Measurements from ENCODE around the gene FAIM2. TPM values are rescaled to one million over a fixed set of nuclear protein-coding genes. Genes with fewer than 3 reads are reported as not detected.

FAIM2 gene
- total RNA-seq (under 1 TPM in 2 of 5 experiments, not detected in 3; 0.22 to 0.85 TPM), polyA plus RNA-seq (not detected), total RNA-seq (not detected)

GRCh38 chr12:49903700-49904423, at the start of gene FAIM2:
Gene FAIM2, minus strand, starts transcription at chr12:49903900. Its CDS starts 108 bp downstream, at chr12:49903792.
- peak within 1 kb of the TSS in 5 of 9 donors; percentile 38 to 86 (median 57) for H3K27ac Mint-ChIP-seq

GRCh38 chr12:49953151-49953550, 49.5 kb upstream of the FAIM2 start:
- ATAC-seq: no peak
- Histone ChIP-seq H3K27ac (ENCODE audit: low read depth, low read length) (no peak overlapping the region), H3K4me3 (ENCODE audit: low read length) (no peak overlapping the region), H3K36me3 (ENCODE audit: control insufficient read depth in 2 of 3, insufficient read depth in 3 of 3, low read length in 3 of 3) (no peaks in the 10 kb centered on the region), H3K9me3 (ENCODE audit: control insufficient read depth in 2 of 3, low read length in 3 of 3) (no peaks in the 10 kb centered on the region), H3K27me3 (ENCODE audit: control insufficient read depth in 2 of 2, insufficient read depth in 2 of 2, low read length in 2 of 2) (no peaks in the 10 kb centered on the region), H3K4me1 (ENCODE audit: control insufficient read depth in 2 of 2, insufficient read depth in 2 of 2, low read length in 2 of 2) (no peaks in the 10 kb centered on the region)
- H3K36me3 Mint-ChIP-seq: no peaks in the 10 kb centered on the region
- peaks cover 41 to 55% (median 50%) of the 10 kb centered on the region in 5 donors for H3K27me3 Mint-ChIP-seq
- ChIA-PET POLR2A (no interaction called here), CTCF (no interaction called here)
- intact Hi-C loops (cut with micrococcal nuclease): no loop called here
- DNase-seq: peak in 1 of 9 donors; percentile 1
- no peak overlapping the region for H3K27ac Mint-ChIP-seq
- peaks cover 0 to 5% (median 0%) of the 10 kb centered on the region in 7 donors for H3K4me1 Mint-ChIP-seq
- H3K9me3 Mint-ChIP-seq: peaks cover 0 to 1% (median 0%) of the 10 kb centered on the region in 11 donors
- H3K4me3 Mint-ChIP-seq: no peak overlapping the region

More at GRCh38 chr12:49903700-49904423, at the start of gene FAIM2:
- Histone ChIP-seq H3K4me1 (ENCODE audit: control insufficient read depth in 2 of 2, insufficient read depth in 2 of 2, low read length in 2 of 2) (no peaks in the 10 kb centered on the region), H3K9me3 (ENCODE audit: control insufficient read depth in 2 of 3, low read length in 3 of 3) (no peaks in the 10 kb centered on the region), H3K36me3 (ENCODE audit: control insufficient read depth in 2 of 3, insufficient read depth in 3 of 3, low read length in 3 of 3) (no peaks in the 10 kb centered on the region), H3K4me3 (ENCODE audit: low read length) (peak within 1 kb of the TSS; percentile 20), H3K27me3 (ENCODE audit: control insufficient read depth in 2 of 2, insufficient read depth in 2 of 2, low read length in 2 of 2) (no peaks in the 10 kb centered on the region), H3K27ac (ENCODE audit: low read depth, low read length) (no peak within 1 kb of the TSS)
- H3K4me3 Mint-ChIP-seq: peak within 1 kb of the TSS; percentile 79 to 88 (median 83)
- H3K9me3 Mint-ChIP-seq: no peaks in the 10 kb centered on the region
- intact Hi-C loops (cut with micrococcal nuclease): no loop called here
- H3K36me3 Mint-ChIP-seq: no peaks in the 10 kb centered on the region
- peak; percentile 77 for ATAC-seq
- DNase-seq: peak in 8 of 9 donors; percentile 25 to 56 (median 30)
- CTCF ChIA-PET: interaction anchor here (0.8 to 1.3 kb wide), 3 partner anchors 34 to 64 kb away, joined by 3 read pairs; no protein-coding TSS in a partner anchor
- H3K27me3 Mint-ChIP-seq: peaks cover 0 to 32% (median 5%) of the 10 kb centered on the region in 5 donors
- POLR2A ChIA-PET: interaction anchor here (0.5 kb wide), 1 partner anchor 1191 kb away, joined by 6 read pairs; no protein-coding TSS in a partner anchor
- H3K4me1 Mint-ChIP-seq: peaks cover 0 to 13% (median 8%) of the 10 kb centered on the region in 7 donors

GRCh38 chr12:49952391-49953055, 48.8 kb upstream of the FAIM2 start:
- no peaks in the 10 kb centered on the region for H3K36me3 Mint-ChIP-seq

GRCh38 chr12:49951411-49952240, 47.9 kb upstream of the FAIM2 start:
- Mint-ChIP-seq H3K4me3 (no peak overlapping the region), H3K27me3 (peaks cover 25 to 40% (median 35%) of the 10 kb centered on the region in 5 donors), H3K36me3 (no peaks in the 10 kb centered on the region), H3K9me3 (peaks cover 0 to under 1% (median 0%) of the 10 kb centered on the region in 11 donors), H3K4me1 (peaks cover 0 to 4% (median 0%) of the 10 kb centered on the region in 7 donors), H3K27ac (no peak overlapping the region)
- no peaks in the 10 kb centered on the region for H3K4me1 ChIP-seq (ENCODE audit: control insufficient read depth in 2 of 2, insufficient read depth in 2 of 2, low read length in 2 of 2)
- DNase-seq (peak in 1 of 9 donors; percentile 3), ATAC-seq (no peak)
- H3K27ac ChIP-seq (ENCODE audit: low read depth, low read length): no peak overlapping the region
- intact Hi-C loops (cut with micrococcal nuclease): no loop called here
- no peaks in the 10 kb centered on the region for H3K27me3 ChIP-seq (ENCODE audit: control insufficient read depth in 2 of 2, insufficient read depth in 2 of 2, low read length in 2 of 2)
- H3K9me3 ChIP-seq (ENCODE audit: control insufficient read depth in 2 of 3, low read length in 3 of 3): no peaks in the 10 kb centered on the region
- H3K36me3 ChIP-seq (ENCODE audit: control insufficient read depth in 2 of 3, insufficient read depth in 3 of 3, low read length in 3 of 3): no peaks in the 10 kb centered on the region
- ChIA-PET CTCF (no interaction called here), POLR2A (no interaction called here)
- no peak overlapping the region for H3K4me3 ChIP-seq (ENCODE audit: low read length)

More at GRCh38 chr12:49952391-49953055, 48.8 kb upstream of the FAIM2 start:
- intact Hi-C loops (cut with micrococcal nuclease): no loop called here
- Mint-ChIP-seq H3K4me1 (peaks cover 0 to 5% (median 0%) of the 10 kb centered on the region in 7 donors), H3K27me3 (peaks cover 34 to 49% (median 43%) of the 10 kb centered on the region in 5 donors), H3K4me3 (no peak overlapping the region), H3K27ac (no peak overlapping the region), H3K9me3 (peaks cover 0 to 1% (median 0%) of the 10 kb centered on the region in 11 donors)
- H3K4me3 ChIP-seq (ENCODE audit: low read length): no peak overlapping the region
- H3K9me3 ChIP-seq (ENCODE audit: control insufficient read depth in 2 of 3, low read length in 3 of 3): no peaks in the 10 kb centered on the region
- ChIA-PET CTCF (no interaction called here), POLR2A (no interaction called here)
- H3K27ac ChIP-seq (ENCODE audit: low read depth, low read length): no peak overlapping the region
- H3K4me1 ChIP-seq (ENCODE audit: control insufficient read depth in 2 of 2, insufficient read depth in 2 of 2, low read length in 2 of 2): no peaks in the 10 kb centered on the region
- no peaks in the 10 kb centered on the region for H3K36me3 ChIP-seq (ENCODE audit: control insufficient read depth in 2 of 3, insufficient read depth in 3 of 3, low read length in 3 of 3)
- ATAC-seq (no peak), DNase-seq (peak in 1 of 9 donors; percentile 1)
- H3K27me3 ChIP-seq (ENCODE audit: control insufficient read depth in 2 of 2, insufficient read depth in 2 of 2, low read length in 2 of 2): no peaks in the 10 kb centered on the region

- intact Hi-C loops (cut with micrococcal nuclease): no loop called here
- Mint-ChIP-seq H3K27me3 (peaks cover 18 to 32% (median 25%) of the 10 kb centered on the region in 5 donors), H3K36me3 (no peaks in the 10 kb centered on the region), H3K4me3 (no peak within 1 kb of the TSS), H3K4me1 (peaks cover 3 to 12% (median 7%) of the 10 kb centered on the region in 7 donors), H3K9me3 (no peaks in the 10 kb centered on the region), H3K27ac (peak within 1 kb of the TSS in 1 of 9 donors; percentile 58)
- Histone ChIP-seq H3K9me3 (ENCODE audit: control insufficient read depth in 2 of 3, low read length in 3 of 3) (no peaks in the 10 kb centered on the region), H3K27ac (ENCODE audit: low read depth, low read length) (no peak within 1 kb of the TSS), H3K27me3 (ENCODE audit: control insufficient read depth in 2 of 2, insufficient read depth in 2 of 2, low read length in 2 of 2) (no peaks in the 10 kb centered on the region), H3K4me1 (ENCODE audit: control insufficient read depth in 2 of 2, insufficient read depth in 2 of 2, low read length in 2 of 2) (no peaks in the 10 kb centered on the region), H3K4me3 (ENCODE audit: low read length) (no peak within 1 kb of the TSS), H3K36me3 (ENCODE audit: control insufficient read depth in 2 of 3, insufficient read depth in 3 of 3, low read length in 3 of 3) (no peaks in the 10 kb centered on the region)
- ChIA-PET CTCF (interaction anchor here (1.1 kb wide), 1 partner anchor 83 kb away, joined by 4 read pairs; no protein-coding TSS in a partner anchor), POLR2A (no interaction called here)
- ATAC-seq (no peak), DNase-seq (no peak)
These were observed 46.9 kb upstream of the FAIM2 start, which contains the start of gene AQP2 for GRCh38 chr12:49950273-49951251. Gene AQP2, plus strand, starts transcription at chr12:49950737. Its CDS starts 94 bp downstream, at chr12:49950831.
